Nucleus accumbens (tissue), 56 donors: ENCODE data around the gene NCMAP.
A peak's percentile ranks its signal among the peaks of the same experiment; 100 is the strongest.

Source experiments
- DNase-seq, 56 donors: peaks; one replicate each; lab custom pipeline; 2025; lab: John Stamatoyannopoulos, UW

The NCMAP gene

DNA sequence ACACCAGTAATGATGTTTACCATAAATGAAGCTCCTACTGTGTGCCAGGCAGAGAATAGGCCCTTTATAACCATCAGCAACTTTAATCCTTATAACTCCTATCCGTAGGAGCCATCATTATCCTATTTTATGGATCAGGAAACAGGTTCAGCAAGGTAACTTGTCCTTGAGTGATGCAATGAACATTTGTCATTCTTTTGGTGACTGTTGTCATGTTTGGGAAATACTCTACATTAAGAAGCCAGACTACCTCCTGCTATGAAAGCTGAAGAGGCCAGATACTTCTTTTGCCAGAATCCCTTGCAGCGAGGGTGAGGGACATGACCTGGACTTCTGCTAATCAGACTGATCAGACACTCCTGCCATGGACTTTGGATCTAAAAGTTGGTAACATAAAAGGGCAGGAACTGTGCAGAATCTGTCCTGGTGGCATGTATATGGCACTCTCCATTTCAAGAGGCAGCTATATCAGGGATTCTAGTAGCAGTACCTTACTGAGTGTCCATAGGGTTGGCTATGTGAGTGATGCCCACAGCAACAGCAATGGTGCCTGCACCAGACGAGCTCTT is 54.1 kb downstream of the NCMAP start:
- DNase-seq: no peak

DNA sequence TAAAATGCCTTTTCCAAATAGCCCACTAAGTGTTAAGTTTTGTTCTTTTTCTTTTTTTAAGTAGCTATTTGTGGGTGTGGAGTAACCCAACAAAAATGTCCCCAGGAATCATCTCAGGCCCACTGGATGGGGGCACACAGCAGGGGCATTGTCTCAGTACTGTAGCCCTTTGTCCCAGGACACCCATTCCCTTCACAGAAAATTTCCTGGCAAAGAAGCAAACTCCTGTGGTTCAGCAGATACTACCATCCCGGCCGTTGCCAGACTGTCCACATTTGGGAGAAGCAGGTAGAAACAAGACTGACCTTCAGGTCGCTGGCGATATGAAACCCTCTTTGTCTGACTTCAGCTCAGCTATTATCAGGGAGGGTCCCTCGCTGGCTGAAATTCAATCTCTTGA is 63.5 kb downstream of the NCMAP start:
- peak in 47 of 56 donors; percentile 6 to 67 (median 46) for DNase-seq

DNA sequence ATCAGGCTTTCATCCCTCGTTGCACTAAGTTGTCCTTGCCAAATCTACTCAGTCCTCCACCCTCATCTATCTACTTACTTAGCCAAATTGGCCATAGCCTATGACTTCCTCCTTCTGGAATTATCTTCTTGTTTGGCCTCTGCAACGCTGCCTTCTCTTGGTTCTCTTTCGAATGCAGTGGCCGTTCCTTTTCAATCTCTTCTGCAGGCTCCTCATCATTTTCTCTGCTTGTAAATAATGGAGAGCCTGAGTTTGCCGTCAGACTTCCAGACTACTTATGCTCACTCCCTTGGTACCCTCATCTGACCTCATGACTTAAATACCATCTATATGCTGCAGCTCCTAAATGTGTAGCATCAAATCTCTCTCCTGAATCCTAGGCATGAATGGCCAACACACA is 64.8 kb downstream of the NCMAP start:
- no peak for DNase-seq

GRCh38 chr1:24621121-24621520 is 65.2 kb downstream of the NCMAP start:
- no peak for DNase-seq

GRCh38 chr1:24622218-24622617 is 66.3 kb downstream of the NCMAP start:
- no peak for DNase-seq

- DNase-seq: no peak
Observed at GRCh38 chr1:24632832-24633175, 76.9 kb downstream of the NCMAP start.

- peak in 2 of 56 donors; percentile 13 to 32 for DNase-seq
Observed at GRCh38 chr1:24635195-24635843, 79.4 kb downstream of the NCMAP start.

DNA sequence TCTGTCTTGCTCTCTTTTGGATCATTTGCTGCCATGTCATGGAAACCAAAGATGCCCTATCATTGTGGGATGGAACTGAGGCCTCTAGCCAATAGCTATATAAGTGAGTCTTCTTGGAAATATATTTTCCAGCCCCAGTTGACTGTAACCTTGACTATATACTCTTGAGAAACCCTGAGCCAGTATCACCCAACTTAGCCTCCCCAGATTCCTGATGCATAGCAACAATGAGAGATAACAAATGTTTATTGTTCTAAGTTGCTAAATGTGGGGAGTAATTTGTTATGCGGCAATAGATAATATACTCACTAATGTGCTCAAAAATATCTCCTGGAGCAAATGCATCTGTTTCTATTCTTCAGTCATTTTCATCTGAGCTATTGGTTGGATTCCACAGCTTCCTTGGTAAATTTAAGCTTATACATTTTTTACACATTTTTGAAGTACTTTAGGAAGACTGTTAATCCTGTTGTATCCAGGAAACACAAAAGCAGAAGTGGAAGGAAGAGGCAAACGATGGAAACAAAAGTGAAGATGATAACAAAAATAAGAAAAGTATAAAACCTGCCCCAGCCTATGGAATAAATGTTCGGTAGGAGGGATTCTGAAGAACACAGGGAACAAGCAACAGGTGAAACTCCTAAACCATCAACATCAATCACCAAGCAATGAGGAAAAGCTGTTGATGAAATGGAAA is 80.9 kb downstream of the NCMAP start:
- DNase-seq: no peak

- no peak for DNase-seq
Observed at GRCh38 chr1:24639094-24639493, 83.2 kb downstream of the NCMAP start.

- peak in 10 of 56 donors; percentile 3 to 62 (median 13) for DNase-seq
Observed at GRCh38 chr1:24639881-24640280, 84.0 kb downstream of the NCMAP start.

- DNase-seq: peak in 1 of 56 donors; percentile 10
Observed at GRCh38 chr1:24640288-24640687, 84.4 kb downstream of the NCMAP start.

DNA sequence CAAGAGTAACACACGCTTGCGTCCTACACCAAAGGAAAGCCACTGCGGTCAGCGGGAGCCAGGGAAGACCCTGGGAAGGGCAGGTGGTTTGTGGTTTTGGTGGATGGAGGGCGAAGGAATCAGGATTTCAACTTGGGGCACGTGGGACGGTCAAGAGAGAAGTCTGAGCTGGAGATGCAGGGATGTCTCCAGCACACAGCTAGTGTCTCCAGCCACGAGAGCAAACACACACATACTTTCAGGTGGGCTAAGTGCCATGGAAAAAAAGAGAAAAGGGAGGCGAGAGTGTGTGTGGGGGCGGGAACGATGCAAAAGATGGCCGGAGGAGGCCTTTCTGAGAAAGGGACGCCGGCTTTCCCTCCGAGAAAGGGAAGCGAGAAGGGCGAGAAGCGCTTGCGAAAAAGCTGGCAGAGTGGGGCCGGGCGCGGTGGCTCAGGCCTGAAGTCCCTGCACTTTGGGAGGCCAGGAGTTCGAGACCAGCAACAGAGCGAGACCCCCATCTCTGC is 85.8 kb downstream of the NCMAP start:
- peak in 11 of 56 donors; percentile 5 to 45 (median 26) for DNase-seq

- peak; percentile 91 to 100 (median 100) for DNase-seq
Observed at GRCh38 chr1:24642481-24643362, 86.8 kb downstream of the NCMAP start, which contains the start of gene SRRM1. TSS of gene SRRM1 (plus strand) at chr1:24643302. CDS start at chr1:24643327, 25 bp downstream.

DNA sequence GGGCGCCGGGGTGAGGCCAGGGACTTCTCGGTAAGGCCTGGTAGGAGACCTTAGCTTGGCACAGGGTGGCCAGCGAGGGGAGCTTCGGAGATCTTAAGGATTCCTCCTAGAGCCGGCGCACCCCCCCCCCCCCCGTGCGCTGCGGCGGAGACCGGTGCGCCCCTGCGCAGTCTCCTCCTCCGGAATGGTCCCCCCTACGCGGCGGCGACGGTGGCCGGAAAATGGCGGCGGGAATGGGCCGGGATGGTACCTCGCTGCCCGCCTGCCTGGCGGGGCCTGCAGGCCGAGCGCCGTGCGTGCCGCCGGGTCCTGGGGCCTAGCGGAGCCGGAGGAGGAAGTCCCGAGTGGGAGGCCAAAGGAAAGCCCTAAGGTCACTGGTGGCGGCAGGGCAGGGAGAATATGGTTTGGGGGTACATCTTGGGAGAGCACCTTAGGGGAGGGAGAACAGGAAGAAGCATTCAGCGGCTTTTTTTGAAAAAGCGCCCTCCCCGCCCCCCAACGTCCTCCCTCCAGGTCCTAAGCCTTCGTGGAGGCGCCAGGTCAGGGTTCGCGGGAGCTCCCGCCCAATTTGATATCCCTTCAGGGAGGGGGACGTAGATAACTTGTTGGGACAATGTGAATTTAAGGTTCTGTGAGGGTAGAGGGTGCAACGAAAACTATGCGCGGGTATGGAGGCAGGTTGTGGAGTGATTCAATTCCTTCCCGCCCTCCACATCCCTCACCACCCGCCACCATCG is 87.6 kb downstream of the NCMAP start:
- peak in 6 of 56 donors; percentile 40 to 58 (median 54) for DNase-seq

- DNase-seq: no peak
Observed at GRCh38 chr1:24644100-24644384, 88.2 kb downstream of the NCMAP start.

- no peak for DNase-seq
Observed at GRCh38 chr1:24648919-24649318, 93.0 kb downstream of the NCMAP start.

DNA sequence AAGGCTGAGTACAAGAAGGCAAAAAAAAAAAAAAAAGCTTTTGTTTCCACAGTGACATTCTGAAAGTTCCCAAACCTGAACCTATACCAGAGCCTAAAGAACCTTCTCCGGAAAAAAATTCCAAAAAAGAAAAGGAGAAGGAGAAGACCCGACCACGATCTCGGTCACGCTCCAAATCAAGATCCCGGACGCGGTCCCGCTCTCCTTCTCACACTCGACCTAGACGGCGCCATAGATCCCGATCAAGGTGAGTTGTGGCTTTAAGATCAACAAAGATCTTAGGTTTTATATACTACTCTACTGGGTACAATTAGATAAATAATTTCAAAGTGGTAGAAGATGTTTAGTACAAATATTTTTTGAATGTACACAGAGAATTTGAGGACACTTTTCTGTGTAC is 96.5 kb downstream of the NCMAP start:
- no peak for DNase-seq

DNA sequence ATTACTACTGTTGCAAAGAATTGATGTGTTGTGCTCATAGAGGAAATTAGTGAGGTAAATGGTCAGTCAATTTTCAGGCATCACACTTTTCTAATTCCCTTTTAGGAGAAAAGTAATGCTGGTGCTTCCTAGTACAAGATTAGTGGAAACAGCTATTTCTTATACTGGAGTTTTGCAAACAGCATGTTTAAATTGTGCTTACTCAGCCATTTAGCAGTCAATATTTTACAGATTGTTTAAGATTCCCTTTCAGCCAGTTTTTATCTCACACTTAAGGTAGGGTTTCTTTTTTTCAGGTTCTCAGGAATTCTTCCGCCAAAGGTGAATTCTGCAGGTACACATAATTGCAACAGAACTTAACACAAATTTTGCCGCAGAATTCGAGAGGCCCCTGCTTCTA is 98.1 kb downstream of the NCMAP start:
- DNase-seq: no peak

- no peak for DNase-seq
Observed at GRCh38 chr1:24656046-24656445, 100.2 kb downstream of the NCMAP start.

- DNase-seq: no peak
Observed at GRCh38 chr1:24657781-24658180, 101.9 kb downstream of the NCMAP start.
